Endodermal cell (in vitro differentiated cells): ENCODE data around the gene ULK1. TPM values are rescaled to one million over a fixed set of nuclear protein-coding genes. Genes with fewer than 3 reads are reported as not detected.
"Not testable (repeated sequence)": the region's sequence is repeated elsewhere in the genome, so short reads cannot be mapped to it uniquely, and the experiment has no call there.

Experiments
- DNase-seq: peaks from one replicate; pipeline ENCODE4 v3.0.0-alpha.2; 2017
- H3K27ac ChIP-seq: 2 replicates; pipeline ENCODE4 v1.5.1; 2013; ENCODE audit warnings: mild to moderate bottlenecking, low read depth, low read length, moderate library complexity
- H3K27me3 ChIP-seq: 2 replicates; pipeline ENCODE4 v1.6.1; 2013; ENCODE audit warnings: mild to moderate bottlenecking, low read length, moderate library complexity; ENCODE audit not compliant: insufficient read depth, control insufficient read depth, poor library complexity, severe bottlenecking
- H3K36me3 ChIP-seq: 2 replicates; pipeline ENCODE4 v1.7.0; 2013; ENCODE audit warnings: mild to moderate bottlenecking, low read length, moderate library complexity; ENCODE audit not compliant: control insufficient read depth, insufficient read depth
- H3K4me1 ChIP-seq: one replicate; pipeline ENCODE4 v1.7.0; 2013; ENCODE audit warnings: low read length; ENCODE audit not compliant: control insufficient read depth, insufficient read depth
- H3K4me3 ChIP-seq: 2 replicates; pipeline ENCODE4 v1.5.1; 2013; ENCODE audit warnings: mild to moderate bottlenecking, low read length, moderate library complexity
- H3K9ac ChIP-seq: 2 replicates; pipeline ENCODE4 v1.6.1; 2013; ENCODE audit warnings: mild to moderate bottlenecking, low read length, moderate library complexity; ENCODE audit not compliant: poor library complexity, severe bottlenecking; ENCODE audit errors: extremely low read depth
- H3K9me3 ChIP-seq: 2 replicates; pipeline ENCODE4 v1.6.1; 2013; ENCODE audit warnings: mild to moderate bottlenecking, low read length, moderate library complexity; ENCODE audit not compliant: control insufficient read depth
- H3K27ac Mint-ChIP-seq: 2 replicates; pipeline ENCODE4 v1.8.0; 2020; ENCODE audit warnings: mixed read lengths
- H3K27me3 Mint-ChIP-seq: 2 replicates; pipeline ENCODE4 v1.8.0; 2021; ENCODE audit warnings: mild to moderate bottlenecking, mixed read lengths; ENCODE audit not compliant: insufficient read depth
- H3K36me3 Mint-ChIP-seq: 2 replicates; pipeline ENCODE4 v1.8.0; 2020; ENCODE audit warnings: low read depth, mixed read lengths
- H3K4me1 Mint-ChIP-seq: 2 replicates; pipeline ENCODE4 v1.8.0; 2020; ENCODE audit warnings: mixed read lengths
- H3K4me3 Mint-ChIP-seq: 2 replicates; pipeline ENCODE4 v1.8.0; 2020; ENCODE audit warnings: mild to moderate bottlenecking, moderate library complexity, mixed read lengths
- H3K9me3 Mint-ChIP-seq: 2 replicates; pipeline ENCODE4 v1.8.0; 2020; ENCODE audit warnings: mild to moderate bottlenecking, mixed read lengths
- WGBS, 2 experiments: methylation state at CpG; one replicate each; pipeline versions ENCODE4 v1.1.5 to v1.1.7; 2013; ENCODE audit warnings: missing lambda C conversion rate in 2 of 2, mixed read lengths in 1 of 2; ENCODE audit not compliant: insufficient coverage in 1 of 2, insufficient read length in 1 of 2; 5-methylcytosine and 5-hydroxymethylcytosine counted together
- total RNA-seq, 2 donors: library from RNA; stranded (reverse); fragmentation: NEBNext Ultra II Directional in 1 of 2; extraction: Animal tissue kit (Norgen Biotek cat#: 25700) in 1 of 2; gene quantifications; 2 replicates in 1 of 2; 3 replicates in 1 of 2; pipeline ENCODE4 v1.2.1, GENCODE V29; 2021
- TF ChIP-seq, protein P1 (sequence below): fragments of 200-600 bp; sonication (generic); conservative IDR thresholded peaks from 2 replicates; pipeline ENCODE4 v1.5.0; 2021; ENCODE audit warnings: antibody characterized with exemption, mild to moderate bottlenecking

ULK1 gene
- total RNA-seq, 2 donors from 2014 or later, result 68.0 to 104 TPM

DNA sequence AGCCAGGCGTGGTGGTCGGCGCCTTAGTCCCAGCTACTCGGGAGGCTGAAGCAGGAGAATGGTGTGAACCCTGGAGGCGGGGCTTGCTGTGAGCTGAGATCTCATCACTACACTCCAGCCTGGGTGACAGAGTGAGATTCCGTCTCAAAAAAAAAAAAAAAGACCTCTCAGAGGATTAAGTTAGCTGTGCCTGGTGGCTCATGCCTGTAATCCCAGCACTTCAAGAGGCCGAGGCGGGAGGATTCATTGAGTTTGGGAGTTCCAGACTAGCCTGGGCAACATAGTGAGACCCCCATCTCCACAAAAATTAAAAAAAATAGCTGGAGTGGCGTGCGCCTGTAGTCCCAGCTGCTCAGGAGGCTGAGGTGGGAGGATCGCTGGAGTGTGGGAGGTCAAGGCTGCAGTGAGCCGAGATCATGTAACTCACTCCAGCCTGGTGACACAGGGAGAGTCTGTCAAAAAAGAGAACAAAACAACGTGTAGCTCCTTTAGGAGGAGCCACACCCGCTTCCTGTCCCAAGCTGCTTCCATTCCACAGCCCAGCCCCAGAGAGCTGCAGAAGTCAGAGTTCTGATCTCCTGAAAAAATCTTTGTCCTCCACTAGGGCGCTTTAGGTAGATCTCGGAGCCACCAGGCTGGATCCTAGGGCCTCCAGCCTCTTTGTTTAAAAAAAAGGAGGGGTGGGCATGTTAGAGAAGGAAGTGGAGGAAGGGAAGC is 11.5 kb upstream of the ULK1 start:
- H3K9me3 Mint-ChIP-seq, result peaks cover 21% of the 10 kb centered on the region
- no peak overlapping the region for H3K9ac ChIP-seq
- peaks cover 7% of the 10 kb centered on the region for H3K9me3 ChIP-seq
- no peaks in the 10 kb centered on the region for H3K27me3 ChIP-seq
- no peak overlapping the region for H3K27ac Mint-ChIP-seq
- 92 to 94% methylated on average over 10 to 16 of the region's 16 CpGs for WGBS, 2 experiments
- H3K4me1 Mint-ChIP-seq, result peaks cover 30% of the 10 kb centered on the region
- peaks cover 10% of the 10 kb centered on the region for H3K4me1 ChIP-seq
- H3K4me3 ChIP-seq, result no peak overlapping the region
- H3K27me3 Mint-ChIP-seq, result no peaks in the 10 kb centered on the region
- H3K36me3 ChIP-seq, result no peaks in the 10 kb centered on the region
- DNase-seq, result peak; percentile 64
- H3K4me3 Mint-ChIP-seq, result no peak overlapping the region
- no peak overlapping the region for H3K27ac ChIP-seq
- H3K36me3 Mint-ChIP-seq, result peaks cover 4% of the 10 kb centered on the region
- TF ChIP-seq, protein P1, sequence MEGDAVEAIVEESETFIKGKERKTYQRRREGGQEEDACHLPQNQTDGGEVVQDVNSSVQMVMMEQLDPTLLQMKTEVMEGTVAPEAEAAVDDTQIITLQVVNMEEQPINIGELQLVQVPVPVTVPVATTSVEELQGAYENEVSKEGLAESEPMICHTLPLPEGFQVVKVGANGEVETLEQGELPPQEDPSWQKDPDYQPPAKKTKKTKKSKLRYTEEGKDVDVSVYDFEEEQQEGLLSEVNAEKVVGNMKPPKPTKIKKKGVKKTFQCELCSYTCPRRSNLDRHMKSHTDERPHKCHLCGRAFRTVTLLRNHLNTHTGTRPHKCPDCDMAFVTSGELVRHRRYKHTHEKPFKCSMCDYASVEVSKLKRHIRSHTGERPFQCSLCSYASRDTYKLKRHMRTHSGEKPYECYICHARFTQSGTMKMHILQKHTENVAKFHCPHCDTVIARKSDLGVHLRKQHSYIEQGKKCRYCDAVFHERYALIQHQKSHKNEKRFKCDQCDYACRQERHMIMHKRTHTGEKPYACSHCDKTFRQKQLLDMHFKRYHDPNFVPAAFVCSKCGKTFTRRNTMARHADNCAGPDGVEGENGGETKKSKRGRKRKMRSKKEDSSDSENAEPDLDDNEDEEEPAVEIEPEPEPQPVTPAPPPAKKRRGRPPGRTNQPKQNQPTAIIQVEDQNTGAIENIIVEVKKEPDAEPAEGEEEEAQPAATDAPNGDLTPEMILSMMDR, result peak; percentile 45

DNA sequence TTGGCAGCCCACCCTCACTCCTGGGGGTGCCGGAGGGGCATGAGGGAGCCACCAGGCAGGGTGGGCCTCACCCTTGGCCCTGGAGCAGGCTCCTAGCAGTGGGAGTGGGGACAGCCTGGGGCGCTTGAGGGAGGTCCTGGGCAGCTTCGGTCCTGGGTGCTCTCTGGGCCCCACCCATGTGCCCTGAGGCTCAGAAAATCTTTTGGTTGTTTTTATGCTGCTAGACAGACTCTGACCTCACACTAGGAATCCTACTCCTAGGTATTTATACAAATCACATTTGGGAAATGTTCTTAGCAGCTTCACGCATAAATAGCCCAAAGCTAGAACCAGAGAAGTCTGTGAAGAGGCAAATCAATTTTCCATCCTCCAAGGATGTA is 10.9 kb upstream of the ULK1 start:
- no peak overlapping the region for H3K4me3 ChIP-seq
- Mint-ChIP-seq H3K4me3 (no peak overlapping the region), H3K36me3 (peaks cover 4% of the 10 kb centered on the region), H3K27me3 (peaks cover 1% of the 10 kb centered on the region), H3K9me3 (peaks cover 21% of the 10 kb centered on the region), H3K27ac (no peak overlapping the region), H3K4me1 (peaks cover 27% of the 10 kb centered on the region)
- H3K27ac ChIP-seq, result no peak overlapping the region
- no peak for DNase-seq
- peaks cover 7% of the 10 kb centered on the region for H3K9me3 ChIP-seq
- WGBS, 2 experiments, result 91 to 94% methylated on average over 3 to 4 of the region's 4 CpGs
- peaks cover 6% of the 10 kb centered on the region for H3K4me1 ChIP-seq
- no peaks in the 10 kb centered on the region for H3K36me3 ChIP-seq
- TF ChIP-seq, protein P1, result no peak
- no peak overlapping the region for H3K9ac ChIP-seq
- H3K27me3 ChIP-seq, result no peaks in the 10 kb centered on the region

DNA sequence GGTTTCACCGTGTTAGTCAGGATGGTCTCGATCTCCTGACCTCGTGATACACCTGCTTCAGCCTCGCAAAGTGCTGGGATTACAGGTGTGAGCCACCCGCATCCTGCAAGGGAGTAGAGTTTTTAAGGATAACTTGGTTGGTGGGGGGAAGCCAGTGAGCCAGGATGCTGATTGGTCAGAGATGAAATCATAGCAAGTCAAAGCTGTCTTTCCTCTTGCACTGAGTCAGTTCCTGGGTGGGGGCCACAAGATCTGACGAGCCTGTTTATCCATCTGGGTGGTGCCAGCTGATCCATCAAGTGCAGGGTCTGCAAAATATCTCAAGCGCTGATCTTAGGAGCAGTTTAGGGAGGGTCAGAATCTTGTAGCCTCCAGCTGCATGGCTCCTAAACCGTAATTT is 9.3 kb upstream of the ULK1 start:
- H3K27me3 Mint-ChIP-seq, H3K36me3 Mint-ChIP-seq, H3K27me3 ChIP-seq, H3K27ac Mint-ChIP-seq, H3K4me3 ChIP-seq, H3K27ac ChIP-seq, H3K4me1 ChIP-seq, H3K9ac ChIP-seq, DNase-seq, H3K9me3 ChIP-seq, H3K36me3 ChIP-seq, H3K4me3 Mint-ChIP-seq: not testable (repeated sequence)
- 82 to 92% methylated on average over 8 of the region's 8 CpGs for WGBS, 2 experiments
- H3K4me1 Mint-ChIP-seq, result peaks cover 25% of the 10 kb centered on the region
- H3K9me3 Mint-ChIP-seq, result peaks cover 21% of the 10 kb centered on the region
